Cardiac septum (tissue), 1 donor: Measurements from ENCODE around the gene LY9. TPM values are rescaled to one million over a fixed set of nuclear protein-coding genes. Genes with fewer than 3 reads are reported as not detected.

Experiments
- DNase-seq: peaks from one replicate; pipeline ENCODE4 v3.0.0-alpha.2; 2020; ENCODE audit warnings: low spot score
- intact Hi-C: fragments of 100-400 bp; cut with DNase I; formaldehyde crosslinking; loops from one replicate; pipeline ENCODE4 v1.14.0; 2022
- long read RNA-seq: library from polyadenylated mRNA; unstranded; transcript quantifications from one replicate; pipeline ENCODE4 v2.0.0, GENCODE V29; 2021
- total RNA-seq: library from RNA; stranded (reverse); fragmentation: NEBNext Ultra II Directional; extraction: Animal tissue kit (Norgen Biotek cat#: 25700); gene quantifications from one replicate; pipeline ENCODE4 v1.2.1, GENCODE V29; 2021
- donor health status: DM: no; HTN: no; CAD: no.

The LY9 gene
- 0.16 TPM for total RNA-seq
- long read RNA-seq: 0 reads

GRCh38 chr1:160795951-160796383, at the start of gene LY9:
LY9 (plus strand) TSS chr1:160796174; CDS start chr1:160796188, 14 bp downstream.
- no peak for DNase-seq

GRCh38 chr1:160746836-160747500, 49.0 kb upstream of the LY9 start:
- DNase-seq: no peak
- intact Hi-C loops: no loop called here

More at GRCh38 chr1:160795951-160796383, at the start of gene LY9:
- intact Hi-C loops: no loop called here

GRCh38 chr1:160747717-160748116, 48.3 kb upstream of the LY9 start:
- DNase-seq: no peak
- intact Hi-C loops: no loop called here

- intact Hi-C loops: no loop called here
- DNase-seq: no peak
Observed at GRCh38 chr1:160748181-160748877, 47.6 kb upstream of the LY9 start.

- DNase-seq: no peak
- intact Hi-C loops: no loop called here
Observed at GRCh38 chr1:160748878-160749269, 47.1 kb upstream of the LY9 start.

- DNase-seq: no peak
- intact Hi-C loops: no loop called here
Observed at GRCh38 chr1:160750608-160751007, 45.4 kb upstream of the LY9 start.

GRCh38 chr1:160752406-160752805, 43.6 kb upstream of the LY9 start:
- intact Hi-C loops: no loop called here
- no peak for DNase-seq

GRCh38 chr1:160752924-160753323, 43.0 kb upstream of the LY9 start:
- DNase-seq: no peak
- intact Hi-C loops: no loop called here

GRCh38 chr1:160753594-160753993, 42.4 kb upstream of the LY9 start:
- intact Hi-C loops: no loop called here
- no peak for DNase-seq

- intact Hi-C loops: no loop called here
- DNase-seq: no peak
Observed at GRCh38 chr1:160755461-160755860, 40.5 kb upstream of the LY9 start.

- intact Hi-C loops: no loop called here
Observed at GRCh38 chr1:160755911-160756848, 39.8 kb upstream of the LY9 start.

GRCh38 chr1:160756849-160757201, 39.1 kb upstream of the LY9 start:
- DNase-seq: no peak
- intact Hi-C loops: no loop called here

More at GRCh38 chr1:160755911-160756848, 39.8 kb upstream of the LY9 start:
- DNase-seq: no peak

GRCh38 chr1:160758521-160758920, 37.5 kb upstream of the LY9 start:
- DNase-seq: no peak
- intact Hi-C loops: no loop called here

- DNase-seq: no peak
- intact Hi-C loops: no loop called here
Observed at GRCh38 chr1:160759740-160760139, 36.2 kb upstream of the LY9 start.

- no peak for DNase-seq
- intact Hi-C loops: no loop called here
Observed at GRCh38 chr1:160761046-160761445, 34.9 kb upstream of the LY9 start.

GRCh38 chr1:160761886-160762285, 34.1 kb upstream of the LY9 start:
- DNase-seq: no peak
- intact Hi-C loops: no loop called here

GRCh38 chr1:160763993-160764392, 32.0 kb upstream of the LY9 start:
- intact Hi-C loops: no loop called here
- no peak for DNase-seq

GRCh38 chr1:160767395-160768294, 28.3 kb upstream of the LY9 start:
- intact Hi-C loops: no loop called here
- no peak for DNase-seq

GRCh38 chr1:160768295-160768657, 27.7 kb upstream of the LY9 start:
- DNase-seq: no peak
- intact Hi-C loops: no loop called here
